H1 (cell line): ENCODE results near the gene GRIN2C. TPM values are rescaled to one million over a fixed set of nuclear protein-coding genes. Genes with fewer than 3 reads are reported as not detected.

Experiments
- CTBP2 ChIP-seq: IDR thresholded peaks from 2 replicates; pipeline ENCODE4 v1.7.0; 2011; ENCODE audit warnings: borderline replicate concordance, mild to moderate bottlenecking, moderate library complexity, mixed read lengths, low read length; ENCODE audit not compliant: insufficient read depth, insufficient read length
- EZH2 ChIP-seq: fragments of 200-600 bp; sonication (generic); IDR thresholded peaks from 2 replicates; pipeline ENCODE4 v1.7.1; 2012; ENCODE audit warnings: low read depth, mild to moderate bottlenecking, moderate library complexity, low read length, inconsistent platforms; ENCODE audit not compliant: severe bottlenecking
- polyA plus RNA-seq, 7 experiments: library from polyadenylated mRNA; depleted of rRNA in 3 of 7; stranded (reverse) in 5 of 7; unstranded in 2 of 7; fragments of >200 nt in 5 of 7; fragments of 200-250 nt in 2 of 7; gene quantifications; 1 replicate in 5 of 7; 2 replicates in 1 of 7; 4 replicates in 1 of 7; pipeline versions ENCODE4 v1.2.1 to v1.2.3, GENCODE V29; 2011 to 2013; ENCODE audit warnings: missing spikeins in 2 of 7, mixed read lengths in 2 of 7
- total RNA-seq: library from RNA; stranded (reverse); fragmentation: NEBNext Ultra II Directional; extraction: Animal tissue kit (Norgen Biotek cat#: 25700); gene quantifications from 2 replicates; pipeline ENCODE4 v1.2.1, GENCODE V29; 2021

GRIN2C gene
- total and polyA plus RNA-seq, 2 of the 8 experiments (the other 6 are each of a cell fraction or from before 2014, with no cell fraction given): 0.06 to 0.07 TPM

- TF ChIP-seq EZH2 (no peak), CTBP2 (no peak)
Measured at GRCh38 chr17:74838274-74838673, 21.4 kb downstream of the GRIN2C start (continued).
